Fibroblast of peridontal ligament (primary cell): ENCODE results near the gene KLRF1.

ENCODE experiments used
- DNase-seq: peaks from one replicate; pipeline ENCODE4 v3.0.0-alpha.2; 2010; ENCODE audit errors: extremely low read depth

KLRF1 gene

GRCh38 chr12:9808504-9808903, 18.8 kb upstream of the KLRF1 start:
- no peak for DNase-seq

- DNase-seq, result no peak
Measured at GRCh38 chr12:9809338-9809737, 17.9 kb upstream of the KLRF1 start.

- no peak for DNase-seq
Measured at GRCh38 chr12:9809866-9810265, 17.4 kb upstream of the KLRF1 start.

- no peak for DNase-seq
Measured at GRCh38 chr12:9810671-9811070, 16.6 kb upstream of the KLRF1 start.

- DNase-seq, result no peak
Measured at GRCh38 chr12:9811621-9812020, 15.7 kb upstream of the KLRF1 start.

GRCh38 chr12:9813821-9814798, 13.2 kb upstream of the KLRF1 start:
- peak; percentile 8 for DNase-seq

- no peak for DNase-seq
Measured at GRCh38 chr12:9820281-9820930, 6.9 kb upstream of the KLRF1 start.

- DNase-seq, result no peak
Measured at GRCh38 chr12:9829483-9829882, 2.2 kb downstream of the KLRF1 start.

- no peak for DNase-seq
Measured at GRCh38 chr12:9829982-9830381, 2.7 kb downstream of the KLRF1 start.

- DNase-seq, result no peak
Measured at GRCh38 chr12:9831720-9832119, 4.4 kb downstream of the KLRF1 start.

- DNase-seq, result no peak
Measured at GRCh38 chr12:9843407-9843806, 16.1 kb downstream of the KLRF1 start.

- no peak for DNase-seq
Measured at GRCh38 chr12:9848899-9849298, 21.6 kb downstream of the KLRF1 start.

GRCh38 chr12:9851050-9851449, 23.8 kb downstream of the KLRF1 start:
- no peak for DNase-seq

- no peak for DNase-seq
Measured at GRCh38 chr12:9851927-9852326, 24.6 kb downstream of the KLRF1 start.

- DNase-seq, result no peak
Measured at GRCh38 chr12:9856151-9856550, 28.9 kb downstream of the KLRF1 start.

- no peak for DNase-seq
Measured at GRCh38 chr12:9856894-9857293, 29.6 kb downstream of the KLRF1 start.

- DNase-seq, result no peak
Measured at GRCh38 chr12:9858135-9858534, 30.9 kb downstream of the KLRF1 start.

- DNase-seq, result no peak
Measured at GRCh38 chr12:9864913-9865675, 37.8 kb downstream of the KLRF1 start.

- DNase-seq, result no peak
Measured at GRCh38 chr12:9866860-9867269, 39.6 kb downstream of the KLRF1 start.

- DNase-seq, result no peak
Measured at GRCh38 chr12:9867531-9867930, 40.2 kb downstream of the KLRF1 start.

GRCh38 chr12:9868311-9868801, 41.1 kb downstream of the KLRF1 start:
- peak; percentile 18 for DNase-seq

GRCh38 chr12:9868951-9869306, 41.6 kb downstream of the KLRF1 start:
- no peak for DNase-seq
